ENCODE measurements around the gene BAIAP2L2.

DNA sequence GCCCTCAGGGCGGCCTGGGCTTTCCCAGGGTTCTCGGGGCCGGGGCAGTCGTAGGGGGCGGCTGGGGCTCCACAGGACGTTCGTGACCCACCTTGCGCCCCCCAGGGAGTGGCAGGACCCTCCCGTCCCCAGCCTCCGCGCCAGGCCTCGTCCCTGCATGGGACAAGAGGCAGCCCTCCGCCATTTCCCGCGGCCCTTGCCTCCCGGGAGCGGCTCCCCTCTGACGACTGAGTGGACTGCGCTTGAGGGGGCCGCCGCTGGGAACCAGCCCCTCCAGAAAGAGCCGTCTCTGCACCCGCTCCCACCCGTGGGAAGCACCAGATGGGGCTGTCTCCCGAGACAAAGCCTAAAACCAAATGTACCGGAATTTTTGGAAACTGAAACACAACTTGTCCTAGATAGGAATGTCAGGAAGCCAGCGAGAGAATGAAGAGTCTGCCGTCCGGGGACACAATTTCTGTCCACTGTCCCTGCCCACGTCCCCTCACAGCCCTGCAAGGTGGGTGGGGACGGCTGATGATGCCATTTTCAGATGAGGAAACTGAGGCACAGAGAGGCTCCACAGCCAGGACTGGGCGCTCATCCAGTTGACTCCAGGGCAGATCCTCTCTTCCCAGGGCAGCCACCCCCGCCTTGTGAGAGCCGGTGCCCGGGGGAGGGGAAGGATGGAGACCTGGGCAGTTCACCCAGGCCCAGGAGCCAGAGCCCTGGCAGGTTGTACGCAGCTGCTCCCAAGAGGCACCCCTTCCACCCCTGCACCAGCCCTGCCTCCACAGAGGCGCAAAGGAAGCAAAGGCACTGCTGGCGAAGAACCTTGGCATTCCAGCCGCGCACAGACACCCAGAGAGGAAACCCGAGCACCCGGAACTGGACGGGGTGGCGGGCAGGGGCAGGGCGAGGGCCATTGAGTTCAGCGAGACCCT lies 71.3 kb downstream of the BAIAP2L2 start:
- TF ChIP-seq, protein P1, sequence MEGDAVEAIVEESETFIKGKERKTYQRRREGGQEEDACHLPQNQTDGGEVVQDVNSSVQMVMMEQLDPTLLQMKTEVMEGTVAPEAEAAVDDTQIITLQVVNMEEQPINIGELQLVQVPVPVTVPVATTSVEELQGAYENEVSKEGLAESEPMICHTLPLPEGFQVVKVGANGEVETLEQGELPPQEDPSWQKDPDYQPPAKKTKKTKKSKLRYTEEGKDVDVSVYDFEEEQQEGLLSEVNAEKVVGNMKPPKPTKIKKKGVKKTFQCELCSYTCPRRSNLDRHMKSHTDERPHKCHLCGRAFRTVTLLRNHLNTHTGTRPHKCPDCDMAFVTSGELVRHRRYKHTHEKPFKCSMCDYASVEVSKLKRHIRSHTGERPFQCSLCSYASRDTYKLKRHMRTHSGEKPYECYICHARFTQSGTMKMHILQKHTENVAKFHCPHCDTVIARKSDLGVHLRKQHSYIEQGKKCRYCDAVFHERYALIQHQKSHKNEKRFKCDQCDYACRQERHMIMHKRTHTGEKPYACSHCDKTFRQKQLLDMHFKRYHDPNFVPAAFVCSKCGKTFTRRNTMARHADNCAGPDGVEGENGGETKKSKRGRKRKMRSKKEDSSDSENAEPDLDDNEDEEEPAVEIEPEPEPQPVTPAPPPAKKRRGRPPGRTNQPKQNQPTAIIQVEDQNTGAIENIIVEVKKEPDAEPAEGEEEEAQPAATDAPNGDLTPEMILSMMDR (IDR thresholded peaks at IDR 0.05) = no peak
- TF ChIP-seq POLR2AphosphoS5 (IDR thresholded peaks at IDR 0.05; ENCODE audit: insufficient read depth in 1 of 2, low read depth in 1 of 2) = no peak
